ENCODE data around the gene CLASP2. TPM values are rescaled to one million over a fixed set of nuclear protein-coding genes. Genes with fewer than 3 reads are reported as not detected.
"Not testable (repeated sequence)": the region's sequence is repeated elsewhere in the genome, so short reads cannot be mapped to it uniquely, and the experiment has no call there.

Gene CLASP2
- total RNA-seq, 1 experiment from 2014 or later = 41.1 TPM

- H3K4me3 ChIP-seq (ENCODE audit: insufficient read depth, low read depth, low read length) = peak overlapping the region; percentile 69
- peak; percentile 80 for DNase-seq
Observed at GRCh38 chr3:33717616-33717865, 513 bp downstream of the CLASP2 start.

DNA sequence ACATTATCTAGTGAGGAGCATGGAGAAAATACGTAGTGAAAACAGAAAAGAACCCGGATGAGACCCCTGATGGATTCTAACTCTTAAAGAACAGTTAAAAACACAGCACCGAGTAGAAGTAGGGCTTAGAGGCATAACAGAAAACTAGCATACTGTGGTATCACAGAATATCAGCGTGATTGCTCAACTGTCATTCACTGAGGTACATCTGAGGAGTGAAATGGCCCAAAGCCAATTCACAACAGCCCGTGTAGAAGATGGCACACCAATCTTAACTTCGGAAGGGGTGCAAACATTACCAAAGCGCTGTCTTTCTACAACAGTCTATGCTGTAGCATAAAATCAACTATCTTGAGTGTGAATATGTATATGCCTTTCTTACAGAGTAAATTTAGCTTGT lies 1.8 kb downstream of the CLASP2 start:
- DNase-seq = no peak
- Histone ChIP-seq H3K36me3 (replicated peaks; ENCODE audit: control insufficient read depth, insufficient read depth, low read length) (no peaks in the 10 kb centered on the region), H3K4me3 (ENCODE audit: insufficient read depth, low read depth, low read length) (no peak overlapping the region)

More at GRCh38 chr3:33717616-33717865, 513 bp downstream of the CLASP2 start:
- no peaks in the 10 kb centered on the region for H3K36me3 ChIP-seq (replicated peaks; ENCODE audit: control insufficient read depth, insufficient read depth, low read length)
- H3K27me3 ChIP-seq (ENCODE audit: control insufficient read depth, insufficient read depth, low read length) = no peaks in the 10 kb centered on the region

DNA sequence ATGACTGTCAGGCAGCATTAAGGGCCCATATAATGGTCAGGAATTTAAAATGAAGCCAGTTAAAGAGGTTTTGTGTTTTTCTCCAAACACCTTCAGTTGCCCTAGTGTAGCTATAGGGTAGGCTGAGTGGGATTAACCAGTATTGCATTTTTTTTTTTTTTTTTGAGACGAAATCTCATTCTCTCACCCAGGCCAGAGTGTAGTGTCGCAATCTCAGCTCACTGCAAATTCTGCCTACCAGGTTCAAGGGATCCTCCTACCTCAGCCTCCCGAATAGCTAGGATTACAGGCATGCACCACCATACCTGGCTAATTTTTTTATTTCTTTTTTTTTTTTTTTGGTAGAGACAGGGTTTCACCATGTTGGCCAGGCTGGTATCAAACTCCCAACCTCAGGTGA lies 7.0 kb downstream of the CLASP2 start:
- DNase-seq = no peak

More for the DNA sequence above, 1.8 kb downstream of the CLASP2 start:
- no peaks in the 10 kb centered on the region for H3K27me3 ChIP-seq (ENCODE audit: control insufficient read depth, insufficient read depth, low read length)

DNA sequence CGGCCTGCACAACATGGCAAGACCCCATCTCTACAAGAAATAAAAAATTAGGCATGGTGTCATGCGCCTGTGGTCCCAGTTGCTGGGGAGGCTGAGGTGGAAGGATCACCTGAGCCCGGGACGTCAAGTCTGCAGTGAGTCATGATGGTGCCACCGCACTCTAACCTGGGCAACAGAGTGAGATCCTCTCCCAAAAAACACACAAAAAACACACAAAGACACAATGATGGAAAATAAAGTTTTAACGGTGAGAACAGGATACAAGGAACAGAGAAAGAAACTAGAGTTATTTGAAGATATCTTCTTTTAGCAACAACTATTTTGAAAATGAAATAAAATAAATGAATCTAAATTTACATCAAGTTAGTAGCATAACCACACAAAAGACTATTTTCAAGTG lies 12.0 kb downstream of the CLASP2 start:
- H3K27me3 ChIP-seq (ENCODE audit: control insufficient read depth, insufficient read depth, low read length) = no peaks in the 10 kb centered on the region
- H3K4me3 ChIP-seq (ENCODE audit: insufficient read depth, low read depth, low read length) = no peak overlapping the region
- DNase-seq = no peak
- H3K36me3 ChIP-seq (replicated peaks; ENCODE audit: control insufficient read depth, insufficient read depth, low read length) = no peaks in the 10 kb centered on the region

More for the DNA sequence above, 7.0 kb downstream of the CLASP2 start:
- Histone ChIP-seq H3K27me3 (ENCODE audit: control insufficient read depth, insufficient read depth, low read length) (no peaks in the 10 kb centered on the region), H3K36me3 (replicated peaks; ENCODE audit: control insufficient read depth, insufficient read depth, low read length) (no peaks in the 10 kb centered on the region), H3K4me3 (ENCODE audit: insufficient read depth, low read depth, low read length) (no peak overlapping the region)

- H3K27me3 ChIP-seq (ENCODE audit: control insufficient read depth, insufficient read depth, low read length) = no peaks in the 10 kb centered on the region
- no peak for DNase-seq
- no peaks in the 10 kb centered on the region for H3K36me3 ChIP-seq (replicated peaks; ENCODE audit: control insufficient read depth, insufficient read depth, low read length)
- H3K4me3 ChIP-seq (ENCODE audit: insufficient read depth, low read depth, low read length) = no peak overlapping the region
Observed at GRCh38 chr3:33704891-33705290, 13.2 kb downstream of the CLASP2 start.

DNA sequence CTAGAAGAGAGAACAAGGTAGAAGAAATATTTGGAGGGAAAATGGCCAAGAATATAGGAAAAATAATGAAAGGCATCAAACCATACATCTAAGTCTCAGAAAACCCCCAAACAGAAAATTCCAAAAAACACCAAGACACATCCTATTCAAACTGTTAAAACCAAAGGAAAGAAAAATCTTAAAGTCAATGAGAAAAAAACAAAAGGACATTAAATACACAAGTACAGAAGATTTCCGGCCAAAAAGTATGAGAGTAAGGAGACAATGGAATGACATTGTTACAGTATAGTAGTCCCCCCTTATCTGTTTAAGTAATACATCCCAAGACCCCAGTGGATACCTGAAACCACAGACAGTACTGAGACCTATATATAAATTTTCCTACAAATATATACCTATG lies 18.8 kb downstream of the CLASP2 start:
- H3K36me3 ChIP-seq (replicated peaks; ENCODE audit: control insufficient read depth, insufficient read depth, low read length) = no peaks in the 10 kb centered on the region

GRCh38 chr3:33694944-33695343 lies 23.1 kb downstream of the CLASP2 start:
- Histone ChIP-seq H3K4me3 (ENCODE audit: insufficient read depth, low read depth, low read length) (no peak overlapping the region), H3K36me3 (replicated peaks; ENCODE audit: control insufficient read depth, insufficient read depth, low read length) (no peaks in the 10 kb centered on the region; the same call in 1 of the 2 replicates), H3K27me3 (ENCODE audit: control insufficient read depth, insufficient read depth, low read length) (no peaks in the 10 kb centered on the region)
- no peak for DNase-seq

More for the DNA sequence above, 18.8 kb downstream of the CLASP2 start:
- Histone ChIP-seq H3K27me3 (ENCODE audit: control insufficient read depth, insufficient read depth, low read length) (no peaks in the 10 kb centered on the region), H3K4me3 (ENCODE audit: insufficient read depth, low read depth, low read length) (no peak overlapping the region)
- no peak for DNase-seq

DNA sequence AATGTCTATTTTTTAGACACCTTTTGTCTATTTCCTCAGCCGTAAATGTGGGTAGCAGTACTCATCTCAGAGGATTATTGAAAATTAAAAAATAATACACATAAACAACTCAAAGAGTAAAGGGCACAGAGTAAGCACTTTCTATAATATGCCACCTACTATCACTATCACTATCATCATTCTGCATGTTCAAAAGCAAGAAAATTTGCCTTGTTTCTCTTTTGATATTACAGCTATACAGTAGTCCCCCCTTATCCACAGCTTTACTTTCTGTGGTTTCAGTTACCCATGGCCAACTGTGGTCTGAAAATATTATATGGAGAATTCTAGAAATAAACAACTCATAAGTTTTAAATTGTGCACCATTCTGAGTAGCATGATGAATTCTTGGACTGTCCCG lies 27.7 kb downstream of the CLASP2 start:
- no peaks in the 10 kb centered on the region; the same call in 1 of the 2 replicates for H3K36me3 ChIP-seq (replicated peaks; ENCODE audit: control insufficient read depth, insufficient read depth, low read length)
- no peak for DNase-seq
- H3K4me3 ChIP-seq (ENCODE audit: insufficient read depth, low read depth, low read length) = no peak overlapping the region
- H3K27me3 ChIP-seq (ENCODE audit: control insufficient read depth, insufficient read depth, low read length) = no peaks in the 10 kb centered on the region

DNA sequence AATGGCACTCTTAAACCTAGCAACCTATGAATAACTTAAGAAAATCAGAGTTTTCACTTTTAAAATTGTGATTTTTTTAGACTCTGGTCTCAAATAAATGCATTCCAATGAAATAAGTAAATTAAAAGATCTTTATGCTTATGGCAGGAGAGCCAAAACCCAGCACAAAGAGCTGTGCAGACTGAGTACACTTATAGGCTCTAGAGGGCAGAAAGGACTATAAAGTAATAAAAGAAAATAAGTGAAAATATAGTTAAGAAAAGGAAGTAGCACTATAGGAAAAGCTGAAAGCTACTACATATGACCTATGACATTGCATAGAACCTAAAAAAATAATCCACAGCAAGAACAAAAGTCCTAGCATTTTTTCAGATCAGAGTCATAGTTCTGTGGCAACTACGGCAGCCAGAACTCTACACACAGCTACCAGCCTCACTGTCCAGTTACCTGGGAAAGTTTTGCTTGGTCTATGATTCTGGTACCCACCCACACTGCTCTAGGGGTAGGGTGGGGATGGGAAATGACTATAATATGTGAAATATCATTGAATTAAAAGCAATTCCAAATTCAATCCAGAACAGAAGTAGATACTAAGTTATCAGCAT lies 30.5 kb downstream of the CLASP2 start:
- Histone ChIP-seq H3K36me3 (replicated peaks; ENCODE audit: control insufficient read depth, insufficient read depth, low read length) (no peaks in the 10 kb centered on the region; the same call in none of the 2 replicates), H3K4me3 (ENCODE audit: insufficient read depth, low read depth, low read length) (no peak overlapping the region), H3K27me3 (ENCODE audit: control insufficient read depth, insufficient read depth, low read length) (no peaks in the 10 kb centered on the region)
- no peak for DNase-seq

DNA sequence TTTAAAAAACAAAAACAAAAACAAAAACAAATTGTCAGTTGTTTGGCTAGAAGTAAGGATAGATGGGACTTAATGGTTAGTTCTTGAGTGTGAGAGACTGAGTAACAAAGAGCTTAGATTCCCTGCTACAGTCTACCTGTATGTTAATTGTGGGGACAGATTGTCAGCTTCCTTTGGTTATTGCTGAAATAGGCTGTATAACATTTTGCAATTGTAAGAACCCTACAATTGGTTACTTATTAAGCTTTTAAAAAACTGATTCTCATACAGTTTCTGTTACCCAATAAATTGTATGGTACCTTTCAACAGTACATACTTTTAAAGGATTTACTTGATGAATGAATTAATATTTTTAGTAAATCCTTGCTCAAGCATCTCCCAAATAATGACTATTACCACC lies 35.3 kb downstream of the CLASP2 start:
- no peaks in the 10 kb centered on the region for H3K27me3 ChIP-seq (ENCODE audit: control insufficient read depth, insufficient read depth, low read length)
- H3K36me3 ChIP-seq (replicated peaks; ENCODE audit: control insufficient read depth, insufficient read depth, low read length) = no peaks in the 10 kb centered on the region; the same call in 1 of the 2 replicates
- no peak for DNase-seq

DNA sequence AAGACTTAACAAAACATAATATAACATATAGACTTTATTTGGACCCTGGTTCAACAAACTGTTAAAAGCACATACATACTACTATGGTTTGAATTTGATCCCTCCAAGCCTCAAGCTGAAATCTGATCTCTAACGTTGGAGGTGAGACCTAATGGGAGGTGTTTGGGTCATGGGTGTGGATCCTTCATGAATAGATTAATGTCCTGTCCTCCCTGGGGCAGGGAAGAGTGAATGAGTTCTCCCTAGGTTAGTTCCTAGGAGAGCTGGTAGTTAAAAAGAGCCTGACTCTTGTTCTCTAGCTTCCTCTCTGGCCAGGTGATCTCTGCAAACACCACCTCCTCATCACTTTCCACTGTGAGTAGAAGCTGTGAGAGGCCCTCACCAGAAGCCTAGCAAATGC lies 36.4 kb downstream of the CLASP2 start:
- Histone ChIP-seq H3K36me3 (replicated peaks; ENCODE audit: control insufficient read depth, insufficient read depth, low read length) (no peaks in the 10 kb centered on the region; the same call in 1 of the 2 replicates), H3K4me3 (ENCODE audit: insufficient read depth, low read depth, low read length) (no peak overlapping the region), H3K27me3 (ENCODE audit: control insufficient read depth, insufficient read depth, low read length) (no peaks in the 10 kb centered on the region)
- no peak for DNase-seq

More for the DNA sequence above, 35.3 kb downstream of the CLASP2 start:
- no peak overlapping the region for H3K4me3 ChIP-seq (ENCODE audit: insufficient read depth, low read depth, low read length)

- Histone ChIP-seq H3K4me3 (ENCODE audit: insufficient read depth, low read depth, low read length) (no peak overlapping the region), H3K36me3 (replicated peaks; ENCODE audit: control insufficient read depth, insufficient read depth, low read length) (no peaks in the 10 kb centered on the region; the same call in 1 of the 2 replicates), H3K27me3 (ENCODE audit: control insufficient read depth, insufficient read depth, low read length) (no peaks in the 10 kb centered on the region)
- no peak for DNase-seq
Observed at GRCh38 chr3:33678073-33678472, 40.0 kb downstream of the CLASP2 start.

DNA sequence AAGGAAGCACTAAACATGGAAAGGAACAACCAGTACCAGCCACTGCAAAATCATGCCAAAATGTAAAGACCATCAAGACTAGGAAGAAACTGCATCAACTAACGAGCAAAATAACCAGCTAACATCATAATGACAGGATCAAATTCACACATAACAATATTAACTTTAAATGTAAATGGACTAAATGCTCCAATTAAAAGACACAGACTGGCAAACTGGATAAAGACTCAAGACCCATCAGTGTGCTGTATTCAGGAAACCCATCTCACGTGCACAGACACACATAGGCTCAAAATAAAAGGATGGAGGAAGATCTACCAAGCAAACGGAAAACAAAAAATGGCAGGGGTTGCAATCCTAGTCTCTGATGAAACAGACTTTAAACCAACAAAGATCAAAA lies 44.6 kb downstream of the CLASP2 start:
- not testable (repeated sequence) for H3K27me3 ChIP-seq (ENCODE audit: control insufficient read depth, insufficient read depth, low read length); H3K36me3 ChIP-seq (replicated peaks; ENCODE audit: control insufficient read depth, insufficient read depth, low read length); DNase-seq; H3K4me3 ChIP-seq (ENCODE audit: insufficient read depth, low read depth, low read length)

GRCh38 chr3:33668618-33669017 lies 49.4 kb downstream of the CLASP2 start:
- Histone ChIP-seq H3K27me3 (ENCODE audit: control insufficient read depth, insufficient read depth, low read length) (no peaks in the 10 kb centered on the region), H3K4me3 (ENCODE audit: insufficient read depth, low read depth, low read length) (no peak overlapping the region), H3K36me3 (replicated peaks; ENCODE audit: control insufficient read depth, insufficient read depth, low read length) (peaks cover 1% of the 10 kb centered on the region; the same call in 1 of the 2 replicates)
- peak; percentile 11 for DNase-seq

DNA sequence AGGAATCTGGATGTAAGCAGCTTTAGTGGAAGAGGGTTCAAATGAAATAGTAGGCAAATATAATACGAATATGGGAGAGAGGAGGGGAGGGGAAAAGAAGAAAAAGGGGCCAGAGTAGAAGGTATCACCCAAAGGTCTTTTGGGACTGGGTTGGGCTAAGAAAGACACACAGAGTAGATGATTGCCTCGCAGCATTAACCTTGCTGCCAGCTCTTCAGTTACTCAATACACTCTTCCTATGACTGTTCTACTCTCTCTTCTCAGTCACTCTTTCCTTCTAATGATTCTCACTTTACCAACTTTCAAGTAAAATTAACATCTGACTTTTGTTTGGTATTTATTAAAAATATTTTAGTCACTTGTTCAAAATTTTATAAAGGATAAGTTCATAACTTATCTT lies 52.8 kb downstream of the CLASP2 start:
- no peak overlapping the region for H3K4me3 ChIP-seq (ENCODE audit: insufficient read depth, low read depth, low read length)
- no peaks in the 10 kb centered on the region for H3K27me3 ChIP-seq (ENCODE audit: control insufficient read depth, insufficient read depth, low read length)
- H3K36me3 ChIP-seq (replicated peaks; ENCODE audit: control insufficient read depth, insufficient read depth, low read length) = no peaks in the 10 kb centered on the region
- DNase-seq = no peak

- Histone ChIP-seq H3K27me3 (ENCODE audit: control insufficient read depth, insufficient read depth, low read length) (no peaks in the 10 kb centered on the region), H3K4me3 (ENCODE audit: insufficient read depth, low read depth, low read length) (no peak overlapping the region), H3K36me3 (replicated peaks; ENCODE audit: control insufficient read depth, insufficient read depth, low read length) (no peaks in the 10 kb centered on the region)
- no peak for DNase-seq
Observed at GRCh38 chr3:33664195-33664594, 53.9 kb downstream of the CLASP2 start.

Measured in H7 (cell line).